Measurements from ENCODE around the gene CASQ2. TPM values are rescaled to one million over a fixed set of nuclear protein-coding genes. Genes with fewer than 3 reads are reported as not detected.

The CASQ2 gene
- total RNA-seq, 4 donors from 2014 or later: 1.9 to 10.9 (median 2.3) TPM

DNA sequence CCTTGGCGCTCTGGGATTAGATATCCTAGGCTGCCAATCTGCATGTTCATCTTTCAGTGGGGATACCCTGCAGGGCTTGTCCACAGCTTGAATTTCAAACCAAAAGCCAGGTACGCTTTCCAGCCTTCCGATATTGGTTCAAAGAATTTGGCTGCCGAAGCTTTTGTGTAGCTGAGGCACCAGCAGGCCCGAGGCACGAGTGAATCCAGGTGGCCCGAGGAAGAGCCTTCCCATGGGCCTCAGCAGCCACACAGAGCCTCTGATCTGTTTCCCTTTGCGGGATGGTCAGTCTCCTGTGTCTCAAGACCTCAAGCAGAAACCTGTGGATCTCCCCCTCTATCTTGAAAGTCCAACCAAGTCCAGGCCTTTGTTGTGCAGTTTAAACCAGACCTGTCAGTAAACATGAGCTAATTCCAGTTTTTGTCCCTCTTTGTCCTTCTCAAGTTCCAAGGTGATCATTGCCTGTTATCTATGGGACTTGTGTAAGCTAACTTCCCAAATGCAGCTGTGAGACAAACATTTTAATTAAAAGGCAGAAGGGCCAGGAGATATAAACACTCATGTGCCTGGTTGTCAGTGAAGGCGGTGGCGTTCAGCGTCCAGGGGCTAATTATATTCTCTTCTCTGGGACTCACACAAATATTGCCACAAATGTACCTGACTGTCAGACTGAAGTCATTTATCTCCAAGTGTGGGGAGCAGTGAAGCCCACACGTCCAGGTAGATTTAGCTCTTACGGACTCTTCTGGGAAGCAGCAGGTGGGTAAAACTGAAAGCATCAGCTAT lies 96.1 kb downstream of the CASQ2 start:
- TF ChIP-seq, protein P1, sequence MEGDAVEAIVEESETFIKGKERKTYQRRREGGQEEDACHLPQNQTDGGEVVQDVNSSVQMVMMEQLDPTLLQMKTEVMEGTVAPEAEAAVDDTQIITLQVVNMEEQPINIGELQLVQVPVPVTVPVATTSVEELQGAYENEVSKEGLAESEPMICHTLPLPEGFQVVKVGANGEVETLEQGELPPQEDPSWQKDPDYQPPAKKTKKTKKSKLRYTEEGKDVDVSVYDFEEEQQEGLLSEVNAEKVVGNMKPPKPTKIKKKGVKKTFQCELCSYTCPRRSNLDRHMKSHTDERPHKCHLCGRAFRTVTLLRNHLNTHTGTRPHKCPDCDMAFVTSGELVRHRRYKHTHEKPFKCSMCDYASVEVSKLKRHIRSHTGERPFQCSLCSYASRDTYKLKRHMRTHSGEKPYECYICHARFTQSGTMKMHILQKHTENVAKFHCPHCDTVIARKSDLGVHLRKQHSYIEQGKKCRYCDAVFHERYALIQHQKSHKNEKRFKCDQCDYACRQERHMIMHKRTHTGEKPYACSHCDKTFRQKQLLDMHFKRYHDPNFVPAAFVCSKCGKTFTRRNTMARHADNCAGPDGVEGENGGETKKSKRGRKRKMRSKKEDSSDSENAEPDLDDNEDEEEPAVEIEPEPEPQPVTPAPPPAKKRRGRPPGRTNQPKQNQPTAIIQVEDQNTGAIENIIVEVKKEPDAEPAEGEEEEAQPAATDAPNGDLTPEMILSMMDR (IDR thresholded peaks at IDR 0.05): no peak
- DNase-seq (ENCODE audit: low spot score): no peak
- ATAC-seq (ENCODE audit: low FRiP score): no peak

DNA sequence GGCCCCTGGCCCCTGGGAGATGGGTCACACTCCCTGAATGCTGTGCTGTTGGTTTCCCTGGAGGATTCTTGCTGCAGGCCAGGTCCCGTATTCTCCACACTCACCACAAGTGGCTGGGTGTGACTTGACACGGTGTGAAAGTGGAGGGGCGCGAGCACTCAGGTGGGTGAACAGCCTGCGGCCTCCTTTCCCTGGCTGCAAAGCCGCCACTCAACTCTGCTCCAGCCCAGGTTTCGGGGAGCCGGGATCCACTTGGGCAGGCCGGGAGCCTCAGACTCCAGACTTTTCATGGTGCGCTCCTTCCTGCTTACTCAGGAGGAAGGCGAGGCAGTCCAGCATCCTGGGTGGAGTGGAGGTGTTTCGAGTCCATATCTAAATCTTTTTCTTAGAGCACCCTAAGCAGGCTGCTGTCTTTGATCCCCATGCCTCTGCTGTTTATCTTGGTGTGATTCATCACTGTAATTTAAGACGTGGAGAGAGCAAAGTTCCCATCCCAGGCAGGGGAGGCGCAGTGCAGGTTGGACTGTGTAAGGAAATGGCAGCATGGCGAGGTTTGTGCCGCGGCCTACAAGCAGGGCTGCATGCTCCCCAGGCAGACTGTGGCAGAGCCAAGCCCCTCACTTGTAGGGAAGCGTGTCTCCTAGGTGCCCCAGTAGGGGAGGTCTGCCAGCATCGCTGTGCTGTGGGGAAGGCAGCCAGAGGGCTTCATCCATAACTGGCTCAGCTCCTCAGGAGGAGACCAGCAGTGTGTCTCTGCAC lies 97.2 kb downstream of the CASQ2 start:
- TF ChIP-seq, protein P1 (IDR thresholded peaks at IDR 0.05): no peak
- ATAC-seq (ENCODE audit: low FRiP score): no peak

DNA sequence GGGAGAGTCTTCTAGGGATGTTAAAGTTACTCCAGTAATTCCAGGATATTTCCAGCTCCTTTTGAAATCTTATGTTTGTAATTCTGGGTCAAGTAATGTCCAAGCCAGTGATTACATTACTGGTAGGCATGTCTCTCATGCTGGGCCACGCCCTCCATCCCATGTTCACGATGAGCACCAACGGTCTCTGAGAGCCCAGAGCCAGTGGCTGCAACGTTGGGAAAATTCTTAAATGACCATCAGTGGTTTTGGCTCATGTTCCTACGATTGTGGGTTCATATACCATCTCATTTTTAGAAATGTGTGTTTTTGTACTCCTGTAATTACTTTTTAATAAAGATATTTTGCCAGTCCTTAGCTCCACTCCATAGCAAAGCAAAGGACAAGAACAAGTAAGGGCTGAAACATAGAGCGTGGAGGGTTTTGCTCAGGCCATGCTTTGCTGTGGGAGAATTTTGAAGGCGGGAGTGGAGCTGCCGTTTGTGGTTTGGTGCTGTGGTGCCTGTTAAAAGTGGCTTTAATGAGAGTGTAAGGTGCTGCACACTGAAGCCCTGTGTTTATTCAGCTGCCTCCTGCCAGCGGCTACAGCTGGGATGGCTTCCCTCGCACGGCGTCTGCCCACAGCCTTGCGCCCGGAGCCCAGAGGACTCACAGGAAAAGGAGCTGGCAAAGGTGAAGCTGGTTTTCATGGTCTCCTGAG lies 97.9 kb downstream of the CASQ2 start:
- TF ChIP-seq, protein P1 (IDR thresholded peaks at IDR 0.05): no peak
- no peak for DNase-seq (ENCODE audit: low spot score)
- no peak for ATAC-seq (ENCODE audit: low FRiP score)

More for the DNA sequence above, 97.2 kb downstream of the CASQ2 start:
- no peak for DNase-seq (ENCODE audit: low spot score)

DNA sequence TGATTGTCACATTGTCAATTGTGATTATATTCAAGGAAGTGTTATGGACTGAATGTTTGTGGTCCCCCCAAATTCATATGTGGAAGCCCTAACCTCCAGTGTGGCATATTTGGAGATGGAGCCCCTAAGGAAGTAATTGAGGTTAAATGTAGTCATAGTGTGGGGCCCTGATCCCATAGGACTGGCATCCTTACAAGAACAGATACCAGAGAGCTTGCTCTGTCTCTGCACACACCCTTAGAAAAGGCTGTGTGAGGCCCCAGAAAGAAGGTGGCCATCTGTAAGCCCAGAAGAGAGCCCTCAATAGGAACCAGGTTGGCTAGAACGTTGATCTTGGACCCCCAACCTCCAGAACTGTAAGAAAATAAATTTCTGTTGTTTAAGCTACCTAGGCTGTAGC lies 98.6 kb downstream of the CASQ2 start:
- TF ChIP-seq, protein P1 (IDR thresholded peaks at IDR 0.05): no peak
- ATAC-seq (ENCODE audit: low FRiP score) (no peak), DNase-seq (ENCODE audit: low spot score) (no peak)

DNA sequence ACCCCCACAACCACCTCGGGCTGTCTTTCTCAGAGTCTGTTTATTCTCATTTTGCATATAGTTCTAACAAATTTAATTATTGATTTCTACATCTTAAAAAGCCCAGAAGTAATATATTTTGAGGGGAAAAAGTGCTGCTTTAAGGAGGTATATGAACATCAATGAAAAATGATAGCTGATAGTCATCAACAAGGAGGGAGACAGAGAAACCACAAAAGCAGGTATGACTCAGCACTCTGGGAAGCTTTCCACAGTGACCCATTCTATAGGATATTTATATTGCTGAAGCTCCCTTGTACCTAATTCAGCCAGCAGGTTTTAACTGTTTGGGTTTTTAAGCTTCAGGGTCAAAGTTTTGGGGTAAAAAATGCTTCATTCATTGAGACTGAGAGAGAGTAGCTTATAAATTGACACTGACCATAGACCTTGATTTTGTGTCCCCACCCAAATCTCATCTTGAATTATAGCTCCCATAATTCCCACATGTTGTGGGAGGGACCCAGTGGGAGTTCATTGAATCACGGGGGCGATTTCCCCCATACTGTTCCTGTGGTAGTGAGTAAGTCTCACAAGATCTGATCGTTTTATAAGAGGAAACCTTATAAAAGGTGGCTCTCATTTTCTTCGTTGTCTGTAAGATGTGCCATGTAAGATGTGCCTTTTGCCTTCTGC lies 99.4 kb downstream of the CASQ2 start:
- DNase-seq (ENCODE audit: low spot score) (no peak), ATAC-seq (ENCODE audit: low FRiP score) (no peak)
- TF ChIP-seq, protein P1 (IDR thresholded peaks at IDR 0.05): no peak

DNA sequence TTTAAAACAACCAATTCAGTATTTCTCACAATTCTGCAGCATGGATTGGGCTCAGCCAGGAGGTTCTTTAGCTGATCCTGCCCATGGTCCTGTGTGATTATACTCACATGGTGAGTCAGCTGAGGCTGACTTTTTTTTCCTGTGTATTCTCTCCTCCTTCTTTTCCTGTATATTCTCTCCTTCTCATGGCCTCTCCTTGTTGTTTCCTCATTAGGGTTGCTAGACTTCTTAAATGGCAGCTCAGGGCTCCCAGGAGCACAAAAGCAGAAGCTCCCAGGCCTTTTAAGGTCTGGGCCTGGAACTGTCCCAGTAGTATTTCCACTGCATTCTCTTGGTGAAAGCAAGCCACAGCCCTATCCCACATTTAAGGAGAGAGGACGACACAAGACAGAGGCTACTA lies 99.9 kb downstream of the CASQ2 start:
- DNase-seq (ENCODE audit: low spot score): no peak
- no peak for ATAC-seq (ENCODE audit: low FRiP score)
- TF ChIP-seq, protein P1 (IDR thresholded peaks at IDR 0.05): no peak

All from omental fat pad (tissue), 4 donors.